Measurements from ENCODE around the gene IQGAP1.

IQGAP1 gene

GRCh38 chr15:90539789-90540188, 151.7 kb downstream of the IQGAP1 start:
- ChIA-PET CTCF (interaction anchor here (0.8 to 1.8 kb wide), 3 partner anchors 9 to 11 kb away, joined by 3 to 4 read pairs (median 3); no protein-coding TSS in a partner anchor), POLR2A (interaction anchor here (0.6 to 1.1 kb wide), 2 partner anchors 8 to 112 kb away, joined by 3 read pairs; no protein-coding TSS in a partner anchor)
- no peaks in the 10 kb centered on the region for H3K4me1 ChIP-seq (ENCODE audit: control extremely low read depth in 1 of 4, control insufficient read depth in 4 of 4, insufficient read depth in 4 of 4, low read length in 3 of 4)
- H3K36me3 ChIP-seq (ENCODE audit: control insufficient read depth in 4 of 4, insufficient read depth in 4 of 4, low read length in 3 of 4), result peaks cover 4 to 21% (median 6%) of the 10 kb centered on the region in 4 experiments
- no peaks in the 10 kb centered on the region for H3K9me3 ChIP-seq (ENCODE audit: control extremely low read depth in 1 of 5, control insufficient read depth in 4 of 5, insufficient read depth in 2 of 5, low read depth in 1 of 5, low read length in 4 of 5)
- no peaks in the 10 kb centered on the region for H3K27me3 ChIP-seq (replicated peaks in 2 of 5; ENCODE audit: control insufficient read depth in 4 of 5, insufficient read depth in 5 of 5, low read length in 4 of 5)
- H3K4me3 ChIP-seq (ENCODE audit: control insufficient read depth in 1 of 7, extremely low read depth in 1 of 7, insufficient read depth in 4 of 7, low read depth in 2 of 7, low read length in 6 of 7), result no peak overlapping the region
- no peak for DNase-seq
- H3K27ac ChIP-seq (ENCODE audit: insufficient read depth in 1 of 2, low read depth in 1 of 2, low read length in 2 of 2, poor library complexity in 1 of 2, severe bottlenecking in 2 of 2), result no peak overlapping the region
- 92% methylated on average over 8 of the region's 10 CpGs for whole genome bisulfite sequencing (ENCODE audit: insufficient coverage)

- H3K4me3 ChIP-seq (ENCODE audit: control insufficient read depth in 1 of 7, extremely low read depth in 1 of 7, insufficient read depth in 4 of 7, low read depth in 2 of 7, low read length in 6 of 7), result no peak overlapping the region
- POLR2A ChIA-PET, result interaction anchor here (0.6 kb wide), 1 partner anchor 121 kb away, joined by 4 read pairs; no protein-coding TSS in a partner anchor
- H3K27ac ChIP-seq (ENCODE audit: insufficient read depth in 1 of 2, low read depth in 1 of 2, low read length in 2 of 2, poor library complexity in 1 of 2, severe bottlenecking in 2 of 2), result no peak overlapping the region
Measured at GRCh38 chr15:90540768-90541167, 152.7 kb downstream of the IQGAP1 start.

GRCh38 chr15:90545095-90545494, 157.1 kb downstream of the IQGAP1 start:
- Histone ChIP-seq H3K4me1 (ENCODE audit: control extremely low read depth in 1 of 4, control insufficient read depth in 4 of 4, insufficient read depth in 4 of 4, low read length in 3 of 4) (peaks cover 0 to 4% (median 0%) of the 10 kb centered on the region in 4 experiments), H3K27me3 (replicated peaks in 2 of 5; ENCODE audit: control insufficient read depth in 4 of 5, insufficient read depth in 5 of 5, low read length in 4 of 5) (no peaks in the 10 kb centered on the region), H3K36me3 (ENCODE audit: control insufficient read depth in 4 of 4, insufficient read depth in 4 of 4, low read length in 3 of 4) (peaks cover 2 to 8% (median 4%) of the 10 kb centered on the region in 4 experiments), H3K27ac (ENCODE audit: insufficient read depth in 1 of 2, low read depth in 1 of 2, low read length in 2 of 2, poor library complexity in 1 of 2, severe bottlenecking in 2 of 2) (no peak overlapping the region), H3K9me3 (ENCODE audit: control extremely low read depth in 1 of 5, control insufficient read depth in 4 of 5, insufficient read depth in 2 of 5, low read depth in 1 of 5, low read length in 4 of 5) (no peaks in the 10 kb centered on the region), H3K4me3 (ENCODE audit: control insufficient read depth in 1 of 7, extremely low read depth in 1 of 7, insufficient read depth in 4 of 7, low read depth in 2 of 7, low read length in 6 of 7) (no peak overlapping the region)
- WGBS (ENCODE audit: insufficient coverage), result 100% methylated on average over 4 of the region's 7 CpGs
- ChIA-PET POLR2A (no interaction called here), CTCF (interaction anchor here (1.1 to 2.3 kb wide), 3 partner anchors 11 to 54 kb away, joined by 3 to 5 read pairs (median 3); no protein-coding TSS in a partner anchor)
- DNase-seq, result peak in 2 of 3 donors; percentile 43 to 50

More at GRCh38 chr15:90540768-90541167, 152.7 kb downstream of the IQGAP1 start:
- DNase-seq, result no peak
- CTCF ChIA-PET, result interaction anchor here (1.8 kb wide), 1 partner anchor 10 kb away, joined by 4 read pairs; no protein-coding TSS in a partner anchor
- Histone ChIP-seq H3K27me3 (replicated peaks in 2 of 5; ENCODE audit: control insufficient read depth in 4 of 5, insufficient read depth in 5 of 5, low read length in 4 of 5) (no peaks in the 10 kb centered on the region), H3K36me3 (ENCODE audit: control insufficient read depth in 4 of 4, insufficient read depth in 4 of 4, low read length in 3 of 4) (peaks cover 4 to 21% (median 6%) of the 10 kb centered on the region in 4 experiments), H3K4me1 (ENCODE audit: control extremely low read depth in 1 of 4, control insufficient read depth in 4 of 4, insufficient read depth in 4 of 4, low read length in 3 of 4) (no peaks in the 10 kb centered on the region), H3K9me3 (ENCODE audit: control extremely low read depth in 1 of 5, control insufficient read depth in 4 of 5, insufficient read depth in 2 of 5, low read depth in 1 of 5, low read length in 4 of 5) (no peaks in the 10 kb centered on the region)
- WGBS (ENCODE audit: insufficient coverage), result 93% methylated on average over 2 of the region's 3 CpGs

DNA sequence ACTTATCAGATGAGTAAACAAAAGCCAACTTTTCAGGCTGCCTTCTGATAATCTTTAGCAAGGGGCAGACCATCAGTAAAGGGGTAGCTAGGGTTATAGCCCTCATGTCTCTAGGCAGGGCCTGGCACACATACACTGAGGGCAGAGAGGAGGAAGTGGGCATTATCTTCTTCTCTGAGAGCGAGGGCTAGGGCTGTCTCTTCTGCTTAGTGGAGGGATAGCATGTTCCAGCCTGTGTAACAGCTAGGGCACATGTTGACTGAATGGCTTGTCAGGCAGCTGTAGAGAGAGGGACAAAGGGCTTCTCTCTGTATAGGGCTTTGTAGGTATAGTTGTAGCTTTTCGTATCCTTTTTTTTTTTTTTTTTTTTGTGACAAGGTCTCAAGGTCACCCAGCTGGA, 159.5 kb downstream of the IQGAP1 start:
- POLR2A ChIA-PET, result no interaction called here
- CTCF ChIA-PET, result interaction anchor here (2.3 kb wide), 1 partner anchor 8 kb away, joined by 5 read pairs; no protein-coding TSS in a partner anchor
- H3K36me3 ChIP-seq (ENCODE audit: control insufficient read depth in 4 of 4, insufficient read depth in 4 of 4, low read length in 3 of 4), result peaks cover 0 to 4% (median 4%) of the 10 kb centered on the region in 4 experiments
- peaks cover 3 to 21% (median 8%) of the 10 kb centered on the region in 4 experiments for H3K4me1 ChIP-seq (ENCODE audit: control extremely low read depth in 1 of 4, control insufficient read depth in 4 of 4, insufficient read depth in 4 of 4, low read length in 3 of 4)
- peak in 2 of 3 donors; percentile 41 to 62 for DNase-seq
- no peak overlapping the region for H3K4me3 ChIP-seq (ENCODE audit: control insufficient read depth in 1 of 7, extremely low read depth in 1 of 7, insufficient read depth in 4 of 7, low read depth in 2 of 7, low read length in 6 of 7)
- WGBS (ENCODE audit: insufficient coverage), result 70% methylated on average over 1 of the region's 2 CpGs
- H3K9me3 ChIP-seq (ENCODE audit: control extremely low read depth in 1 of 5, control insufficient read depth in 4 of 5, insufficient read depth in 2 of 5, low read depth in 1 of 5, low read length in 4 of 5), result no peaks in the 10 kb centered on the region
- H3K27ac ChIP-seq (ENCODE audit: insufficient read depth in 1 of 2, low read depth in 1 of 2, low read length in 2 of 2, poor library complexity in 1 of 2, severe bottlenecking in 2 of 2), result no peak overlapping the region
- no peaks in the 10 kb centered on the region for H3K27me3 ChIP-seq (replicated peaks in 2 of 5; ENCODE audit: control insufficient read depth in 4 of 5, insufficient read depth in 5 of 5, low read length in 4 of 5)

DNA sequence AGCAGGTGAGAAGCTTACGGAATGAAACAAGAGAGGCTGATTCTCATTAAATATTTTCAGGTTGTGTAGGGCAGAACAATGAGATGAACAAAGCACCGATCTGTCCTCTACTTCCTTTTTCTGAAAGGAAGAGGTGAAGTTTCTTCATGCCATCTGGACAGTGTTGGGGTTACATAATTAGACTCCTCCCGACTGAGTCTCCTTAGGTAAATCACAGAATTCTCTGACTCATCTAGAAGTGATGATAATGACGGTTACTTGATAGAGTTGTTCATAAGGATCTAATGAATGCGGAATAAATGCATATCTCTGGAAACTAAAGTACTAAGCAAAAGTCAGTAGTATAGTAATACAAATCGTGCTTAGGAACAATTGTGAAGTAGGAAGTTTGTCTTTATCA, 162.9 kb downstream of the IQGAP1 start:
- 75% methylated on average over 4 of the region's 6 CpGs for WGBS (ENCODE audit: insufficient coverage)
- H3K36me3 ChIP-seq (ENCODE audit: control insufficient read depth in 4 of 4, insufficient read depth in 4 of 4, low read length in 3 of 4), result peaks cover 0 to 7% (median 2%) of the 10 kb centered on the region in 4 experiments
- H3K27ac ChIP-seq (ENCODE audit: insufficient read depth in 1 of 2, low read depth in 1 of 2, low read length in 2 of 2, poor library complexity in 1 of 2, severe bottlenecking in 2 of 2), result no peak overlapping the region
- no peaks in the 10 kb centered on the region for H3K9me3 ChIP-seq (ENCODE audit: control extremely low read depth in 1 of 5, control insufficient read depth in 4 of 5, insufficient read depth in 2 of 5, low read depth in 1 of 5, low read length in 4 of 5)
- no peak overlapping the region for H3K4me3 ChIP-seq (ENCODE audit: control insufficient read depth in 1 of 7, extremely low read depth in 1 of 7, insufficient read depth in 4 of 7, low read depth in 2 of 7, low read length in 6 of 7)
- peak in 2 of 3 donors; percentile 77 to 84 for DNase-seq
- POLR2A ChIA-PET, result no interaction called here
- no peaks in the 10 kb centered on the region for H3K27me3 ChIP-seq (replicated peaks in 2 of 5; ENCODE audit: control insufficient read depth in 4 of 5, insufficient read depth in 5 of 5, low read length in 4 of 5)
- CTCF ChIA-PET, result no interaction called here
- H3K4me1 ChIP-seq (ENCODE audit: control extremely low read depth in 1 of 4, control insufficient read depth in 4 of 4, insufficient read depth in 4 of 4, low read length in 3 of 4), result peaks cover 7 to 26% (median 8%) of the 10 kb centered on the region in 4 experiments
